GM13977 (cell line): ENCODE results near the gene CYTH1.

Experiments
- DNase-seq: peaks from one replicate; pipeline ENCODE4 v3.0.0; 2012; ENCODE audit warnings: low spot score
- in situ Hi-C: fragments of 300-500 bp; cut with MboI; formaldehyde crosslinking; loops from one replicate; pipeline ENCODE4 v1.12.0; 2022; ENCODE audit warnings: low sequenced_read_pairs, low pct_unique_long_range_greater_than_20kb, mixed read lengths, inconsistent platforms; ENCODE audit not compliant: unreplicated experiment
- TF ChIP-seq, protein P1 (sequence below): IDR thresholded peaks from 2 replicates; pipeline ENCODE4 v1.5.1; 2012; ENCODE audit warnings: mild to moderate bottlenecking, control low read depth; ENCODE audit not compliant: insufficient read depth; ENCODE audit errors: extremely low read depth, missing control alignments

Gene CYTH1

DNA sequence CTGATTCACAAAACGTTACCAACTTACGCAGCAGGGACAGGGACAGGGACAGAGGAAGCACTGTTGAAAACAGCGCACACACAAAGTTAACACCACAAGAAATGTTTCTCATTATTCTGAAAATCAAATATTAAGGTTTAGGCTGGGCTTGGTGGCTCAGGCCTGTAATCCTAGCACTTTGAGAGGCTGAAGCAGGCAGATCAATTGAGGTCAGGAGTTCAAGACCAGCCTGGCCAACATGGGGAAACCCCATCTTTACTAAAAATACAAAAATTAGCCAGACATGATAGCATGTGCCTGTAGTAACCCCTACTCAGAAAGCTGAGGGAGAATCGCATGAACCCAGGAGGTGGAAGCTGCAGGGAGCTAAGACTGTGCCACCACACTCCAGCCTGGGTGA lies 4.2 kb downstream of the CYTH1 start:
- TF ChIP-seq, protein P1, sequence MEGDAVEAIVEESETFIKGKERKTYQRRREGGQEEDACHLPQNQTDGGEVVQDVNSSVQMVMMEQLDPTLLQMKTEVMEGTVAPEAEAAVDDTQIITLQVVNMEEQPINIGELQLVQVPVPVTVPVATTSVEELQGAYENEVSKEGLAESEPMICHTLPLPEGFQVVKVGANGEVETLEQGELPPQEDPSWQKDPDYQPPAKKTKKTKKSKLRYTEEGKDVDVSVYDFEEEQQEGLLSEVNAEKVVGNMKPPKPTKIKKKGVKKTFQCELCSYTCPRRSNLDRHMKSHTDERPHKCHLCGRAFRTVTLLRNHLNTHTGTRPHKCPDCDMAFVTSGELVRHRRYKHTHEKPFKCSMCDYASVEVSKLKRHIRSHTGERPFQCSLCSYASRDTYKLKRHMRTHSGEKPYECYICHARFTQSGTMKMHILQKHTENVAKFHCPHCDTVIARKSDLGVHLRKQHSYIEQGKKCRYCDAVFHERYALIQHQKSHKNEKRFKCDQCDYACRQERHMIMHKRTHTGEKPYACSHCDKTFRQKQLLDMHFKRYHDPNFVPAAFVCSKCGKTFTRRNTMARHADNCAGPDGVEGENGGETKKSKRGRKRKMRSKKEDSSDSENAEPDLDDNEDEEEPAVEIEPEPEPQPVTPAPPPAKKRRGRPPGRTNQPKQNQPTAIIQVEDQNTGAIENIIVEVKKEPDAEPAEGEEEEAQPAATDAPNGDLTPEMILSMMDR: no peak
- in situ Hi-C loops: no loop called here

DNA sequence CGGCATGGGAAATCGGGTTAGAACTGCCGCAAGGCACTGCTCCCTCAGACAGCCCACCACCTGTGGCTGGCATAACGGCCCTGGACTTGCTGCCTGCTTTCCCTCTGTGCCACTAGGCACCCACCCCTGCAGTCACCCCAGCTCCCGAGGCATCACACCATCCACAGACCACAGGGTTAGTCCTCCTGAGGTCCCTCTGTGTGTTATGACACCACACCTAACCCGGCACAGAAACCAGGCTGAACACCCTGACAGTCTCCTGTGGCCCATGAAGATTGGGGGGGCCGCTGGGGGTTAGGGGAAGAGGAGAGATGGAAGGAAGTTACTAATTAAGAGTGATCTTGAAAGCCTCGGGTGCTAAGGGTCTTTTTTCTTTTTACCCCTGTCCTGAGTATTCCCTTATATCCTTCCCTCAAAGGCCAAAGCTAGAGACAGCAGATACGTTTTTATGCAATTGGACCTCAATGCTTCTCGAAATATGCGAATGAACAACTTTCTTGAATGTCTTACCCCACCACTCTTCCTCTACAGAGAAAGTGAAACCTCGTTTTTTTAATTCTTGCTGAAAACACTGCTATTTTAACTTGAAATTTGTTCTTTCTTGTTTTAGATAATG lies 7.0 kb downstream of the CYTH1 start:
- DNase-seq: no peak
- TF ChIP-seq, protein P1: no peak
- in situ Hi-C loops: no loop called here

More for the DNA sequence above, 4.2 kb downstream of the CYTH1 start:
- no peak for DNase-seq

DNA sequence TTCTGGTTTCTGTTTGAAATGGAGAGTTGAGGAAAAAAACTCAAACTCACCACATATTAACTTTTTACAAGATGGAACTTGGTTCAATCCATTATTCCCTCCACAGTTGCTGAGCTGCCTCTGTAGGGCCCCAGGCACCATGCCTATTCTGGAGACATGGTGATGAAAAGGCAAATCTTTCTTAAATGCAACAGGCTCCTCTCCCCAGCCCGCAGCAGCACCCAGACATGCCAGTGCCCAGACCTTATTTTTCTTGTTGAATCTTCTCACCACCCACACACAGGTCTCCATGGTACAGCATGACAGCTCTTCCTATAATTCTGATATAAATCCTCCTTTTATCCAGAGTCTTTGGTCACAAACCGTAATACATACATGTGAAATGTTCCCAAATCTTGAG lies 7.6 kb downstream of the CYTH1 start:
- no peak for DNase-seq
- in situ Hi-C loops: no loop called here
- TF ChIP-seq, protein P1: no peak

DNA sequence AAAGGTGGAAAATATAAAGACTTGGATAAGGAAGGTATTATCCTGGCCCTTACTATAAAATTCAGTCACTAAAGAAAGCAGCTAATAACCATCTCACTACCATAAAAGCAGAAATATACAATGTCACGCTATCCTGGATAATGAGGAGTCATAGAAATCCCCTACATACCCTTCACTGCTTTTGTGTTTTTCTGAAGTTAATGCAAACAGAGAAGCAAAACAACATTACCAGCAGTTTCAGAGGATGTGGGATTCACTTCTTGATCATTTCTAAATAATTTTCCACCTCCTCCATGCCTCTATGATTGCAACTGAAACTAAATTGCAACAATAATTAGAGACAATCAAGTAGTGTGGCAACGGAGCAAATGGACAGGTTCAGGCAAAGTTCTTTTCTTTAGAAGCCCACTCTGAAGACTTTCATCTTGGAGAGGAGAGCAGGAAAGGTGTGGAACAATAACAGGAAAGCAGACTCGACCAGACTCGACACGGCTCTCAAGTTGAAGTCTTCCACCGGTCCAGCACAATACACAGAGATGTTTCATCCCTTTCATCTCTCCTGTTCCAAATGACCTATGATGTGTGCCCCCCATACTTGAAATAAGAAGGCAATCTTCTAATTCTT lies 10.2 kb downstream of the CYTH1 start:
- TF ChIP-seq, protein P1: no peak
- in situ Hi-C loops: no loop called here
- DNase-seq: no peak

DNA sequence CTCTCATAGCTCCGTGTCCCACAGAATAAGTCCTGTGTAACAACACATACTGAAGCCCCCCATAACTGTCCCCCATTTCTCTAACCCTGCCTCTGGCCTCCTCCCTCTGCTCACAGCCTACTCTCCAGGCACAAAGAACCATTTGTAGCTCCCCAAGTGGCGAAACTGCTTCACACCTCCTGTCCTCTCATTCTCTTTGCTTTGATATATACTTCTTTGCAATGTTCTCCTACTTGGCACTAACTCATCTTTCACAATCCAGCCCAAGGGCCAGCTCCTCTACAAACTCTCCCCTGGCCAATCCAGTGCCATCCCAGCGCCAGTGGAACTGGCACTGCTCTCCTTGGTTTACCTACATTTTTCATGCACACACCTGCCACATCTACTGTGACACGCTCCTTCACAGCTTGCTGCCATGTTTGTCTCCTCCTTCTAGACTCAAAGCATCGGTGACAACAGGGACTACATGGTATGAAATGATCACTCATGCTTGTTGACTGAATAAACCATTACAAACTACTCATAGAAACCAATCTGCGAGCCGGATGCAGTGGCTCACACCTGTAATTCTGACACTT lies 12.8 kb downstream of the CYTH1 start:
- TF ChIP-seq, protein P1: peak; percentile 43
- DNase-seq: no peak
- in situ Hi-C loops: no loop called here

DNA sequence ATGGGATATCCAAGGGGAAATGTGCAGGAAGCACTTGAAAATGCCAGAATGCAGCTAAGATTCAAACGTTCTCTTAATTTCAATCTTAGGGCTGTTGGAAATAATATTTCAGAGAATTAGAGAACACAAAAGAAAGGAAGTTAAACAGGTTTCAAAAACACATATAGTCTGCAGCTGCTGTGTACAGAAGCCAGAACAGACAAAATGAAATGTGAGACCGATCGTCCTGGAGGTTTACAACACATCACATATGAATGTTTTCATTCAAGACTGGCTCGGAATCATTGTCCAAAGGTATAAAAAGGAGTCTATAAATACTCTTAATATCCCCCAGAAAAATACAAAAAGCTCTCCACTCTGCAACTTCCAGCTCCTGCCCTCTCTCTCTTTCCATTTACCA lies 14.3 kb downstream of the CYTH1 start:
- DNase-seq: no peak
- in situ Hi-C loops: no loop called here
- TF ChIP-seq, protein P1: no peak
